ENCODE results near the gene SIX3.

DNA sequence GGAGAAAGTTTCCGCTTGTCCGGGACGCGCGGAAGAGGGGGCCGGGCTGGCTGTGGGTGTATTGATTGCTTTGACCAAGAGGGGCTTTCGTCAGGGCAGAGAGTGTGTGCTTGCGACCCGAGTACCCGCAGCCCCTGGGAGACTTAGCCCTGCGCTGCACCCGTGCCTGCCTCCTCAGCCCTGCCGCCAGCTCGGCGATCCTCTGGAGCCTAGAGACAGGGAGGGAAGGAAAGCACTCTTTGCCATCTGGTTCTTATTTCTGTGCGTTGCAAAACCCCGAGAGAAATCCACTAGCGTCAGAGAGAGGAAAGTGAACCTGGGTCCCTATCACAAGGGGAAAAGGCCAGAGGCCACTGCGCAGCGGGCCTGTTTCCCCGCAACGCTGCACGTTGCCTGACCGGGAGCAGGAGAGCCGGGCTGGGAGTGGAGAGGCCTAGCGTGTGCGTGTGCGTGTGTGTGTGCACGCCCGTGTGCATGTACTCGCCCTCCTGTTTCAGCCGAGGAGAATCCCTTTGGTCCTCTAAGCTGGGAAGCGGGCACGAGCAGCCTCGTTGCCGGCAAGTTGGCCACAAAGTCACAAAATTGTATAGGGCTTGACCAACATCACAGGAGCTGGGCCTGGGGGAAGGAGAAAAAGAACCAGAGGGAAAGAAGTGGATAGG lies 1.7 kb downstream of the SIX3 start:
- TF ChIP-seq, protein P1, sequence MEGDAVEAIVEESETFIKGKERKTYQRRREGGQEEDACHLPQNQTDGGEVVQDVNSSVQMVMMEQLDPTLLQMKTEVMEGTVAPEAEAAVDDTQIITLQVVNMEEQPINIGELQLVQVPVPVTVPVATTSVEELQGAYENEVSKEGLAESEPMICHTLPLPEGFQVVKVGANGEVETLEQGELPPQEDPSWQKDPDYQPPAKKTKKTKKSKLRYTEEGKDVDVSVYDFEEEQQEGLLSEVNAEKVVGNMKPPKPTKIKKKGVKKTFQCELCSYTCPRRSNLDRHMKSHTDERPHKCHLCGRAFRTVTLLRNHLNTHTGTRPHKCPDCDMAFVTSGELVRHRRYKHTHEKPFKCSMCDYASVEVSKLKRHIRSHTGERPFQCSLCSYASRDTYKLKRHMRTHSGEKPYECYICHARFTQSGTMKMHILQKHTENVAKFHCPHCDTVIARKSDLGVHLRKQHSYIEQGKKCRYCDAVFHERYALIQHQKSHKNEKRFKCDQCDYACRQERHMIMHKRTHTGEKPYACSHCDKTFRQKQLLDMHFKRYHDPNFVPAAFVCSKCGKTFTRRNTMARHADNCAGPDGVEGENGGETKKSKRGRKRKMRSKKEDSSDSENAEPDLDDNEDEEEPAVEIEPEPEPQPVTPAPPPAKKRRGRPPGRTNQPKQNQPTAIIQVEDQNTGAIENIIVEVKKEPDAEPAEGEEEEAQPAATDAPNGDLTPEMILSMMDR (conservative IDR thresholded peaks at IDR 0.05; ENCODE audit: low read depth in 2 of 2) = no peak
- no peak; the same call in 1 of the 2 replicates for TF ChIP-seq POLR2AphosphoS5 (IDR thresholded peaks at IDR 0.05; ENCODE audit: low read depth)
- TF ChIP-seq, protein P2, sequence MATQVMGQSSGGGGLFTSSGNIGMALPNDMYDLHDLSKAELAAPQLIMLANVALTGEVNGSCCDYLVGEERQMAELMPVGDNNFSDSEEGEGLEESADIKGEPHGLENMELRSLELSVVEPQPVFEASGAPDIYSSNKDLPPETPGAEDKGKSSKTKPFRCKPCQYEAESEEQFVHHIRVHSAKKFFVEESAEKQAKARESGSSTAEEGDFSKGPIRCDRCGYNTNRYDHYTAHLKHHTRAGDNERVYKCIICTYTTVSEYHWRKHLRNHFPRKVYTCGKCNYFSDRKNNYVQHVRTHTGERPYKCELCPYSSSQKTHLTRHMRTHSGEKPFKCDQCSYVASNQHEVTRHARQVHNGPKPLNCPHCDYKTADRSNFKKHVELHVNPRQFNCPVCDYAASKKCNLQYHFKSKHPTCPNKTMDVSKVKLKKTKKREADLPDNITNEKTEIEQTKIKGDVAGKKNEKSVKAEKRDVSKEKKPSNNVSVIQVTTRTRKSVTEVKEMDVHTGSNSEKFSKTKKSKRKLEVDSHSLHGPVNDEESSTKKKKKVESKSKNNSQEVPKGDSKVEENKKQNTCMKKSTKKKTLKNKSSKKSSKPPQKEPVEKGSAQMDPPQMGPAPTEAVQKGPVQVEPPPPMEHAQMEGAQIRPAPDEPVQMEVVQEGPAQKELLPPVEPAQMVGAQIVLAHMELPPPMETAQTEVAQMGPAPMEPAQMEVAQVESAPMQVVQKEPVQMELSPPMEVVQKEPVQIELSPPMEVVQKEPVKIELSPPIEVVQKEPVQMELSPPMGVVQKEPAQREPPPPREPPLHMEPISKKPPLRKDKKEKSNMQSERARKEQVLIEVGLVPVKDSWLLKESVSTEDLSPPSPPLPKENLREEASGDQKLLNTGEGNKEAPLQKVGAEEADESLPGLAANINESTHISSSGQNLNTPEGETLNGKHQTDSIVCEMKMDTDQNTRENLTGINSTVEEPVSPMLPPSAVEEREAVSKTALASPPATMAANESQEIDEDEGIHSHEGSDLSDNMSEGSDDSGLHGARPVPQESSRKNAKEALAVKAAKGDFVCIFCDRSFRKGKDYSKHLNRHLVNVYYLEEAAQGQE (IDR thresholded peaks at IDR 0.05; ENCODE audit: unreplicated experiment) = no peak
- no peak for TF ChIP-seq JUNB (IDR thresholded peaks at IDR 0.05; ENCODE audit: unreplicated experiment)
- TF ChIP-seq EZH2 (IDR thresholded peaks at IDR 0.05; ENCODE audit: low read depth, unreplicated experiment) = peak; percentile 96

Data from GM23338 (cell line).